Calu3 (cell line): ENCODE measurements around the gene MAP6D1. TPM values are rescaled to one million over a fixed set of nuclear protein-coding genes. Genes with fewer than 3 reads are reported as not detected.
"Not testable (repeated sequence)": the region's sequence is repeated elsewhere in the genome, so short reads cannot be mapped to it uniquely, and the experiment has no call there.

Experiments
- BruUV-seq: library from RNA; stranded (reverse); fragments of 400-500 nt; replicated peaks from 2 replicates; lab custom pipeline; 2021; lab: Mats Ljungman, UMichigan
- CTCF ChIA-PET: fragments of 300-600 bp; sonication (Branson Sonifier 250); formaldehyde crosslinking; loops from one replicate; lab custom pipeline; 2022; ENCODE audit warnings: antibody characterized with exemption; lab: Charles Lee
- DNase-seq: peaks from one replicate; pipeline ENCODE4 v3.0.0; 2022
- H3K27ac Mint-ChIP-seq: one replicate; pipeline ENCODE4 v1.8.0; 2022; ENCODE audit warnings: mixed read lengths; ENCODE audit not compliant: unreplicated experiment
- H3K27me3 Mint-ChIP-seq: one replicate; pipeline ENCODE4 v1.8.0; 2022; ENCODE audit warnings: mixed read lengths; ENCODE audit not compliant: unreplicated experiment
- H3K36me3 Mint-ChIP-seq: one replicate; pipeline ENCODE4 v1.8.0; 2022; ENCODE audit warnings: mild to moderate bottlenecking, moderate library complexity, mixed read lengths; ENCODE audit not compliant: insufficient read depth, unreplicated experiment
- H3K4me1 Mint-ChIP-seq: one replicate; pipeline ENCODE4 v1.8.0; 2022; ENCODE audit warnings: mild to moderate bottlenecking, low read depth, mixed read lengths; ENCODE audit not compliant: unreplicated experiment
- H3K4me3 Mint-ChIP-seq: one replicate; pipeline ENCODE4 v1.8.0; 2022; ENCODE audit warnings: mild to moderate bottlenecking, low read depth, moderate library complexity, mixed read lengths; ENCODE audit not compliant: unreplicated experiment
- H3K9me3 Mint-ChIP-seq: one replicate; pipeline ENCODE4 v1.8.0; 2022; ENCODE audit warnings: low read depth, mixed read lengths; ENCODE audit not compliant: unreplicated experiment
- CTCF ChIP-seq: fragments of 200-600 bp; IDR thresholded peaks from one replicate; pipeline ENCODE4 v1.8.0; 2022; ENCODE audit warnings: antibody characterized with exemption; ENCODE audit not compliant: unreplicated experiment
- intact Hi-C: fragments of 100-400 bp; cut with micrococcal nuclease; formaldehyde crosslinking; loops from one replicate; pipeline ENCODE4 v1.10.0; 2022; ENCODE audit not compliant: unreplicated experiment
- total RNA-seq: library from RNA; stranded (reverse); gene quantifications from 2 replicates; pipeline ENCODE4 v1.2.3, GENCODE V29; 2022

MAP6D1 gene
- total RNA-seq, 1 experiment from 2014 or later, result 5.4 TPM

- no peaks in the 10 kb centered on the region for H3K9me3 Mint-ChIP-seq
- no TSS peak for BruUV-seq
- no peaks in the 10 kb centered on the region for H3K27me3 Mint-ChIP-seq
- H3K27ac Mint-ChIP-seq, result no peak overlapping the region
- intact Hi-C loops, result no loop called here
- no peak overlapping the region for H3K4me3 Mint-ChIP-seq
- CTCF ChIA-PET, result no interaction called here
- peaks cover 31% of the 10 kb centered on the region for H3K36me3 Mint-ChIP-seq
- H3K4me1 Mint-ChIP-seq, result no peaks in the 10 kb centered on the region
- no peak for DNase-seq
- no peak for TF ChIP-seq CTCF
These were observed 30.9 kb downstream of the MAP6D1 start for GRCh38 chr3:183794452-183794851.

GRCh38 chr3:183792976-183793375, 32.4 kb downstream of the MAP6D1 start:
- DNase-seq, result no peak
- Mint-ChIP-seq H3K4me1 (no peaks in the 10 kb centered on the region), H3K4me3 (no peak overlapping the region), H3K27ac (no peak overlapping the region), H3K36me3 (peaks cover 17% of the 10 kb centered on the region), H3K27me3 (no peaks in the 10 kb centered on the region), H3K9me3 (no peaks in the 10 kb centered on the region)
- CTCF ChIA-PET, result no interaction called here
- intact Hi-C loops, result no loop called here
- no TSS peak for BruUV-seq
- TF ChIP-seq CTCF, result no peak

GRCh38 chr3:183790700-183791099, 34.7 kb downstream of the MAP6D1 start:
- peaks cover 26% of the 10 kb centered on the region for H3K36me3 Mint-ChIP-seq
- H3K4me1 Mint-ChIP-seq, result no peaks in the 10 kb centered on the region
- H3K27ac Mint-ChIP-seq, result no peak overlapping the region
- DNase-seq, result no peak
- BruUV-seq, result no TSS peak
- no peaks in the 10 kb centered on the region for H3K27me3 Mint-ChIP-seq
- intact Hi-C loops, result no loop called here
- H3K4me3 Mint-ChIP-seq, result no peak overlapping the region
- TF ChIP-seq CTCF, result no peak
- no peaks in the 10 kb centered on the region for H3K9me3 Mint-ChIP-seq
- CTCF ChIA-PET, result no interaction called here

GRCh38 chr3:183789826-183790225, 35.6 kb downstream of the MAP6D1 start:
- CTCF ChIA-PET, result no interaction called here
- no peak overlapping the region for H3K27ac Mint-ChIP-seq

GRCh38 chr3:183784503-183784902, 40.9 kb downstream of the MAP6D1 start:
- DNase-seq, H3K27me3 Mint-ChIP-seq, CTCF ChIA-PET, H3K4me1 Mint-ChIP-seq, H3K4me3 Mint-ChIP-seq, H3K9me3 Mint-ChIP-seq, H3K27ac Mint-ChIP-seq, BruUV-seq, intact Hi-C loops: not testable (repeated sequence)
- peaks cover 39% of the 10 kb centered on the region for H3K36me3 Mint-ChIP-seq

More at GRCh38 chr3:183789826-183790225, 35.6 kb downstream of the MAP6D1 start:
- H3K4me1 Mint-ChIP-seq, result no peaks in the 10 kb centered on the region
- no TSS peak for BruUV-seq
- DNase-seq, result no peak
- peaks cover 32% of the 10 kb centered on the region for H3K36me3 Mint-ChIP-seq
- no peaks in the 10 kb centered on the region for H3K27me3 Mint-ChIP-seq
- intact Hi-C loops, result no loop called here
- TF ChIP-seq CTCF, result no peak
- H3K4me3 Mint-ChIP-seq, result no peak overlapping the region
- no peaks in the 10 kb centered on the region for H3K9me3 Mint-ChIP-seq
